Measurements from ENCODE around the gene TMEM80.
A peak's percentile ranks its signal among the peaks of the same experiment; 100 is the strongest.

The TMEM80 gene

DNA sequence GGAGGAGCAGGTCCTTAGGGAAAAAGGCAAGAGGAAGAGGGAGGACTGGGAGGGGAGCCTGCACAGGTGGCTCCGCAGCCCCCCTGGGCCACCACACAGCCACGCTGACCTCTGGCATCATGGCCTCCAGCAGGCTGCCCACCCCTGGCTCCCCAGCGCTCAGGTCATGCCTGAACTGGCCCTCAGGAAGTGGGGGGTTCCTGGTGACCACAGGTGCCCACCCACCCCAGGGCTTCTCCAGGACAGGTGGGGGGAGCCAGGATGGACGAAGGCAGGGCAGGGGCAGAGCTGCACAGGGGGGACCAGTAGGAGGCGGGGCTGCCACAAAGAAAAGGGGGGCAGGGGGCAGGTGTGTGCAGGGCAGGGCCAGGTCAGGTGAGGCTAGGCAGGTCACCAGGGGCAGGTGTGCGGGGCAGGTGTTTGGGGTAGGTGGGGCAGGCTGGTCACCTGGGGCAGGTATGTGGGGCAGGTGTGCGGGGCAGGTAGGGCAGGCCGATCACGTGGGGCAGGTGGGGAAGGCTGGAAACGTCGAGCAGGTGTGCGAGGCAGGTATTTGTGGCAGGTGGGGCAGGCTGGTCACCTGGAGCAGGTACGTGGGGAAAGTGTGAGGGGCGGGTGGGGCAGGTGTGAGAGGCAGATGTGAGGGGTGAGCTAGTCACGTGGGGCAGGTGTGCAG is 1.6 kb upstream of the TMEM80 start (continued):
- peak; percentile 55; the same call in 1 of the 2 replicates for TF ChIP-seq PATZ1 (tag by site-specific recombination; IDR thresholded peaks at IDR 0.05)
- TF ChIP-seq SCRT2 (tag by site-specific recombination; IDR thresholded peaks at IDR 0.05), result peak; percentile 83

DNA sequence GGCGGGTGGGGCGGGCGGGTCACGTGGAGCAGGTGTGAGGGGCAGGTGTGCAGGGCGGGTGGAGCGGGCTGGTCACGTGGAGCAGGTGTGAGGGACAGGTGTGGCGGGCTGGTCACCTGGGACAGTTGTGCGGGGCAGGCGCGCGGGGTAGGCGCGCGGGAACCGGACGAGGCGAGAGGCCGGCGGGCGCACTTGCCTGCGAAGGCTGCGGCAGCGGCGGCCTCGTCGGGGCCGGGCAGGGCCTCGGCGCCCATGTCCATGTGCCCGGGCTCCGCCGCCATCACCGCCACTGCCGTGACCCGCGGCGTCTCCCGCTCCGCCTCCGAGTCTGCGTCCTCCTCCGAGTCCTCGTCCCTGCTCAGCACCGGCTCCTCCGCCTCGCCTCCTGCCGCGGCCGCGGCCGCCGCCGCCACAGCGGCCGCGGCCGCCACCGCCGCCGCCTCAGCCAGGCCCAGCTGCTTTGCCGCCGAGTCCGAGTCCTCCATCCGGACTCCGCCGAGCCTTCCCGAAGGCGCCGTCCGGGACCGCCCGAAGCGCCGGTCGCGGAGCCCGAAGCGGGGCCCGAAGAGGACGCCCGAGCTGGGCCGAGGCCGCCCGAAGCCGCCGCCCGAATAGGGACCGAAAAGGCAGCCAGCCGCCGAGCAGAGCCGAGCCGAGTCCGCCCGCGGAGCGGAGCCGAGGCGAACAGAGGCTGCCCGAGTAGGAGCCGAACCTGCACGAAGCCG is 891 bp upstream of the TMEM80 start, which contains the start of gene DEAF1:
Gene DEAF1, minus strand, starts transcription at position 660 of the 725 bp plus-strand sequence. Its CDS starts 175 bp downstream, at position 485.
- H3K36me3 ChIP-seq (ENCODE audit: control insufficient read depth in 2 of 2, insufficient read depth in 1 of 2, low read length in 2 of 2), result peaks cover 0 to 30% of the 10 kb centered on the region in 2 experiments; a peak in 1 of 3 replicates
- POLR2A ChIA-PET, result interaction anchor here (0.5 to 3.9 kb wide), 10 partner anchors 8 to 111 kb away, joined by 3 to 19 read pairs (median 4); no protein-coding TSS in a partner anchor
- CTCF ChIA-PET, result interaction anchor here (1.1 to 3.6 kb wide), 6 partner anchors 12 to 70 kb away, joined by 3 to 28 read pairs (median 4); no protein-coding TSS in a partner anchor
- H3K4me3 ChIP-seq (ENCODE audit: low read depth, low read length), result peak within 1 kb of the TSS; percentile 89
- TF ChIP-seq ZNF677 (tag by site-specific recombination; IDR thresholded peaks at IDR 0.05) (0 out of 2 replicates have a peak, but pooled peaks have one; percentile 27), KLF10 (tag by site-specific recombination; IDR thresholded peaks at IDR 0.05) (no peak), ZBTB8A (tag by site-specific recombination; IDR thresholded peaks at IDR 0.05) (peak; percentile 97), PRDM6 (tag by site-specific recombination; IDR thresholded peaks at IDR 0.05) (no peak), BCL11A (tag by site-specific recombination; IDR thresholded peaks at IDR 0.05; ENCODE audit: low read depth) (no peak), YY1 (tag by site-specific recombination; IDR thresholded peaks at IDR 0.05) (peak; percentile 61; the same call in 1 of the 2 replicates), ZBTB26 (tag by site-specific recombination; optimal IDR thresholded peaks at IDR 0.05) (peak; percentile 23), PBX3 (CRISPR knock-in tag; IDR thresholded peaks at IDR 0.05) (peak; percentile 48), KLF1 (tag by site-specific recombination; IDR thresholded peaks at IDR 0.05) (no peak), ZNF184 (tag by site-specific recombination; IDR thresholded peaks at IDR 0.05) (no peak), IKZF3 (tag by site-specific recombination; IDR thresholded peaks at IDR 0.05) (0 out of 2 replicates have a peak, but pooled peaks have one; percentile 24)
- no peaks in the 10 kb centered on the region for H3K9me3 ChIP-seq (ENCODE audit: control insufficient read depth, insufficient read depth, low read depth, low read length)
- peak within 1 kb of the TSS; percentile 97 for H3K27ac ChIP-seq (ENCODE audit: extremely low read depth, low read depth, low read length)
- H3K4me1 ChIP-seq (ENCODE audit: control insufficient read depth, insufficient read depth, low read length), result no peaks in the 10 kb centered on the region

GRCh38 chr11:695288-695537 is 403 bp upstream of the TMEM80 start:
- TF ChIP-seq ZSCAN23 (tag by site-specific recombination; IDR thresholded peaks at IDR 0.05) (no peak), ZNF174 (tag by site-specific recombination; IDR thresholded peaks at IDR 0.05) (no peak), ZNF335 (tag by site-specific recombination; conservative IDR thresholded peaks at IDR 0.05) (peak; percentile 41; the same call in 1 of the 2 replicates), KLF8 (tag by site-specific recombination; IDR thresholded peaks at IDR 0.05) (no peak), ZNF555 (tag by site-specific recombination; conservative IDR thresholded peaks at IDR 0.05) (no peak), OSR2 (tag by site-specific recombination; IDR thresholded peaks at IDR 0.05) (no peak), ZFP41 (tag by site-specific recombination; IDR thresholded peaks at IDR 0.05; ENCODE audit: borderline replicate concordance) (no peak), PRDM6 (tag by site-specific recombination; IDR thresholded peaks at IDR 0.05) (no peak)
- TF ChIP-seq, protein P1, sequence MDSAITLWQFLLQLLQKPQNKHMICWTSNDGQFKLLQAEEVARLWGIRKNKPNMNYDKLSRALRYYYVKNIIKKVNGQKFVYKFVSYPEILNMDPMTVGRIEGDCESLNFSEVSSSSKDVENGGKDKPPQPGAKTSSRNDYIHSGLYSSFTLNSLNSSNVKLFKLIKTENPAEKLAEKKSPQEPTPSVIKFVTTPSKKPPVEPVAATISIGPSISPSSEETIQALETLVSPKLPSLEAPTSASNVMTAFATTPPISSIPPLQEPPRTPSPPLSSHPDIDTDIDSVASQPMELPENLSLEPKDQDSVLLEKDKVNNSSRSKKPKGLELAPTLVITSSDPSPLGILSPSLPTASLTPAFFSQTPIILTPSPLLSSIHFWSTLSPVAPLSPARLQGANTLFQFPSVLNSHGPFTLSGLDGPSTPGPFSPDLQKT (IDR thresholded peaks at IDR 0.05; ENCODE audit: borderline replicate concordance, low read depth, low read length), result no peak
- peak overlapping the region; percentile 89 for H3K4me3 ChIP-seq (ENCODE audit: low read depth, low read length)
- H3K4me1 ChIP-seq (ENCODE audit: control insufficient read depth, insufficient read depth, low read length), result no peaks in the 10 kb centered on the region
- ChIA-PET POLR2A (interaction anchor here (0.5 to 3.9 kb wide), 13 partner anchors 9 to 166 kb away, joined by 3 to 19 read pairs (median 5); partner anchors contain the start of gene CEND1), CTCF (interaction anchor here (0.6 to 3.6 kb wide), 6 partner anchors 12 to 95 kb away, joined by 3 to 28 read pairs (median 4); no protein-coding TSS in a partner anchor)
- H3K9me3 ChIP-seq (ENCODE audit: control insufficient read depth, insufficient read depth, low read depth, low read length), result no peaks in the 10 kb centered on the region
- peak overlapping the region; percentile 97 for H3K27ac ChIP-seq (ENCODE audit: extremely low read depth, low read depth, low read length)
- peaks cover 0 to 30% of the 10 kb centered on the region in 2 experiments; a peak in 1 of 3 replicates for H3K36me3 ChIP-seq (ENCODE audit: control insufficient read depth in 2 of 2, insufficient read depth in 1 of 2, low read length in 2 of 2)
